Activated CD4-positive, alpha-beta T cell treated with anti-CD3 and anti-CD28 coated beads for 24 hours (primary cell): ENCODE measurements around the gene PMVK.
"Not testable (repeated sequence)": the region's sequence is repeated elsewhere in the genome, so short reads cannot be mapped to it uniquely, and the experiment has no call there.

Experiments used
- DNase-seq, 2 donors: peaks; one replicate each; pipeline ENCODE4 v3.0.0-alpha.2; 2020; ENCODE audit warnings: low read depth in 2 of 2

PMVK gene

DNA sequence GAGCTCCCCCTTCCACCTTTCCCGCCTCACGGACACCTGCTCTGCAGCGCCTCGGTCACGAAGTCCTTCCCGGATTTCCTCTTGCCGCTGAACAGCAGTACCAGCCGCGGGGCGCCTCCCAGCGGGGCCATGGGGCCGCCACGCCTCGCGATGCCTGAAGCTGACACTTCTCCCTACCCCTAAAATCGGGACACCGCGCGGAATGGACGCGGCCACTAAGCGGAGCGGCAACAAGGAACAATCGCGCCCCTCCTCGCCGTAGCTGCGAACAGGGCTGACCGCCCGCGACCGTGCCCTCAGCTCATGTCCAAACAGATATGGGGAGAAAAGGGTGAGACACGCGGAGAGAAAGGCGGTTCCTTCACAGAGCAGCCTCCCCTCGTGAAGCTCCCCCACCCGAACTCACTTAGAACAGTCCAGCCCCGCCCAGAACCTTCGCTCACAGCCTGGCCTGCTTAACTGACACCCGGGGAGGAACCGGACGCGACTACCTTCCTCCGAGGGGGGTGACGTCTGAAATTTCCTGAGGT lies at the start of gene PMVK:
TSS of gene PMVK (minus strand) at position 165 of the 530 bp plus-strand sequence. CDS start at position 131, 34 bp downstream.
- DNase-seq: peak; percentile 90 to 93

DNA sequence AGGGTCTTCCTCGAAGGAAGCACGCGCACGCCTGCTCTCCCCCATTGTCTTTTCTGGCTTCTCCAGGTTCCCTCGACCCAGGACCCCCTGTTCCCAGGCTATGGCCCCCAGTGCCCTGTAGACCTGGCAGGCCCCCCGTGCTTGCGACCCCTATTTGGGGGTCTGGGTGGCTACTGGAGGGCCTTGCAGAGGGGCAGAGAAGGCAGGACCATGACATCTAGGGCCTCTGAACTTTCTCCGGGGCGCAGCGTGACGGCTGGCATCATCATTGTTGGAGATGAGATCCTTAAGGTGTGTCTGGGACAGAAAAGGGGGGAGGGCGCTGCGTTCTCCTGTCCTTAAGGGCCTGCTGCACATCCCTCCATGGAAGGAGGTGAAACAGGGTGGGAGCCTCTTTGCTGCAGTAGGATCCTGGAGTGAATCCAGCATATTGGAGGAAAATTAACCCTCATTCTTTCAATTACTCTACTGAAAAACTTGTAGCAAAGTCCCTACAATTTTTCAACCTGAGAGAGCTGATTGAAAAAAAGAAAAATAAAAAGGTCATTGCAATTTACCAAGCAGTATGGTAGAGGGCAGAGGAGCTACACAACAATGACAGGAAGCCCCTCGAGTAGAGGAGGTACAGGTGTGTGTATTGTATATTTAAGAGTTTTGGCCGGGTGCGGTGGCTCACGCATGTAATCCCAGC lies 47.4 kb upstream of the PMVK start:
- DNase-seq: no peak

DNA sequence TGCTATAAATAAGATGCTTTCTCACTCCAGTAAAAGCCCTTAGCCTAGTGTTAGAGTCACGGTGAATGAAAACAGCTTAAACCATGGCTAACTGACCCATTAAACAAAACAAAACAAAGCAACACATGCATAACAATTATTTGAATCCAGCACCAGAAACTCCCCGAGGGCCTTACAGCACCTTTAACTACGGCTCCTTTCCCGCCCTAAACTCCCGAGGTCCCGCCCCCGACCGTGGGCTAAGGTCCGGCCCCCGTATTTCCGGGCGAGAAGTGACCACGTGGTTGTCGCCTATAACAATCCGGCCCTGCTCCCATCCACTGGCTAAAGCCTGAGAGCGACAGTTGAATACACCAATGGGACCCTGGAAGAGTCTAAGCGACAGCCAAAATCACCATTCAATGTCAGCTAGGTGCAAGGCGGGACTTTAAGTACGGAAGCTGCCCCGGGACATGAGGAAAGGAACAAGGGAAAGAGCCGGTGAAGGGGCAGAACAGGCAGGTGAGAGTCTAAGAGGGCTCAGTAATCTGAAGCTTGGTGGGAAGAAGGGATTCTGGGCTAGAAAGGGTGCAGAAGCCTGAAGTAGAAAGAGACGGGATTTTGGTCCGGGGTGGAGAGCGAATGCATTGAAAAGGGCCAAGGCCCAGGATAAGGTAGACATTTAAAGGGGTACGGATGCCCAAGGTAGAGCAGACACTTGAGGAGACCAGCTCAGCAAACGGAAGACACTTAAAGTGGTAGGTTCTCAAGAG lies 46.6 kb upstream of the PMVK start, which contains the start of gene FLAD1:
TSS of gene FLAD1 (plus strand) at position 448 of the 752 bp plus-strand sequence. CDS start 351 bp downstream, outside the sequence.
- peak; percentile 91 to 95 for DNase-seq

DNA sequence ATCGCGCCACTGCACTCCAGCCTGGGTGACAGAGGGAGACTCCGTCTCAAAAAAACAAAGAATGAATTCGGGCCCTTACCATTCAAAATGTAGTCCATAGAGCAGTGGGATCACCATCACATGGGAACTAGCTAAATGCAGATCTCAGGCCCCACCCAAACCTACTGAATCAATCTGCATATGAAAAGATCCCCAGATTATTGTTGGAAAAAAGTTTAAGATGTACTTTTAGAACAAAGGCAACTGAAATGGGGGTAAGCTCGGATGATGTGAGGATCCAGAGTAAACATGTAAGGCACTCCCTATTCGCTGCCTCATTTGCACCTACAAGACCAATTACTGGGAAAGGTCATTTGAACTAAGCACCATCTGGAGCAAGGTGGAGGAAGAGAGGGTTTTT lies 45.8 kb upstream of the PMVK start:
- DNase-seq: no peak

DNA sequence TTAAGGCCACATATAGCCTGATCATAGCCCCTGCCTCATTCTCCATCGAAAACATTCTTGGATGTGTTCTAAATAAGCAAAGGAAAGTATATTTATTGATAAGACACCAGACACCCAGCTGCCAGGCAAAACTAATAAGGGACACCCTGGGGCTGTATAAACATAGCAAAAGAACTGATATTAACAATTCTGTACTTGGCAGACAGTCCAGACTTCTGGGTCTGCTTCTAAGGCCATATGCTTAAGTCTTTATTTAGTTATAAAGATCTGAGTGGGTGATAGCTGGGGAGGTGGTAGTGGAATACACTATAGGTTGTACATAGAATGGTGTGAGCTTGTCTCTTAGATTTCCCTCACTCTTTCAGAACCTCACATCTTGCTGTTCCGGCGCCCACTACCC lies 41.8 kb upstream of the PMVK start:
- DNase-seq: no peak

DNA sequence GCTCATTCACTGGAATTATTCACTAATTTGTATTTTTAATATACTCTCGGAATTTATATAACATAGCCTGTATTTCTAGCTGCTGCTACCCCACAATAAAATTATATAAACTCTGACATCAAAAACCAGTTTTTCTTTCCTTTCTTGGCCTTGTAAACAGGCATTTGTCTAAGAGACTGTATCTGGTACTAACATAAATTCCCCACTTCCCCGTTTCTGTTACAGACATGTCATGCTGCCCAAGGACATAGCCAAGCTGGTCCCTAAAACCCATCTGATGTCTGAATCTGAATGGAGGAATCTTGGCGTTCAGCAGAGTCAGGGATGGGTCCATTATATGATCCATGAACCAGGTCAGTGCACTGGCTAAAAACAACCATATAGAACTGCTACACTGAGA lies 41.2 kb upstream of the PMVK start:
- not testable (repeated sequence) for DNase-seq

DNA sequence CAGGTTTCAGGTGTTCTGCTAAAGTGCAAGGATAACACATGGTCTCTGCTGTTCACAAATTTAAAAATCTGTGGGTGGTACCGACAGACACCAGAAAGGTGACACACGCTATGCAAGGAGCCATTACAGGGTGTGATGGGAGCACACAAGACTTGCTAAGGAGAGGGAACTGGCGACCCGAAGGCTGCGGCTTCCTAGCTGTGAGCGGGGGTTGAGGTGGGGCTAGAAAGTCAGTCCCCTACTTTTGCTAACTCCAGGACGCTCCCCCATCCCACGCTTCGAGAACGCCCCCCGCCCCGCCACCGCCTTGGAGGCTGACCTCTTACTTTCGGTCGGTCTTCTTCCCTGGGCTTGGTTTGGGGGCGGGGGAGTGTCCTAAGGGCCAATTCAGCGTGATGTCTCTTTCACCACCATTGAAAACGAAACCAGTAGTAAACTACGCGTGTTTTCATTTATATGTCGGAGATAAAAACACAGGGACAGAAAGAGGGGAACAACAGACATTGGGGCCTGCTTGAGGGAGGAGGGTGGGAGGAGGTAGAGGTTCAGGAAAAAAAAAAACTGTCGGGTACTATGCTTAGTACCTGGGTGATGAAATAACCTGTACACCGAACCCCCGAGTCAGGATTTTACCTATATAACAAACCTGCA lies 39.0 kb upstream of the PMVK start:
- no peak for DNase-seq

DNA sequence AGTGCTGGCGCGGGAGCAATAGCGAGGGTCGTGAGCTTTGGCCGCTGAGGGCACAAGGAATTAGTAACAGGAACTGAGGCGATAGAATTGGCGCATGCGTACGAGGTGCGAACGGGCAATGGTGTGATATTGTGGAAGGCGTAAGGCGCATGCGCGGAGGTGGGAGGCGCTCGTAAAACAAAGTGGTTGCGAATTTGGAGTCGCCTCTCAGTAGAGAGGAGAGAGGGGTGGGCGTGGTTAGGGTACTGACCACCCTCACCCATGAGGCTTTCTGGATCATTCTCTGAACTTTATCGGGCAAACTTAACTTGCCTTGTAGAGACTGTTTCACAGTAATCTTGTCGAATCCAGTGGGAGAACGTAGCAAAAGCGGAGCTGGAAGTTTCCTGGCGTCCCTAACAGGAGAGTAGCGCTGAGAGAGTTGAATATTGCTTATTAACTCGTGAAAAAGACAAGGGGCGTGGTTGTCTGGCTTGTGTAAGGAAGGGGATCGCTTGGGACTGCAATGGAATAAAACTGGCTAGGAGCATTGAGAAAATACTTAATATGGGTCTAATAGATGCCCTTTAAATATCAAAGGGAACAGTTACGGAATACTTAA lies 38.4 kb upstream of the PMVK start:
- DNase-seq: peak; percentile 83 to 94

DNA sequence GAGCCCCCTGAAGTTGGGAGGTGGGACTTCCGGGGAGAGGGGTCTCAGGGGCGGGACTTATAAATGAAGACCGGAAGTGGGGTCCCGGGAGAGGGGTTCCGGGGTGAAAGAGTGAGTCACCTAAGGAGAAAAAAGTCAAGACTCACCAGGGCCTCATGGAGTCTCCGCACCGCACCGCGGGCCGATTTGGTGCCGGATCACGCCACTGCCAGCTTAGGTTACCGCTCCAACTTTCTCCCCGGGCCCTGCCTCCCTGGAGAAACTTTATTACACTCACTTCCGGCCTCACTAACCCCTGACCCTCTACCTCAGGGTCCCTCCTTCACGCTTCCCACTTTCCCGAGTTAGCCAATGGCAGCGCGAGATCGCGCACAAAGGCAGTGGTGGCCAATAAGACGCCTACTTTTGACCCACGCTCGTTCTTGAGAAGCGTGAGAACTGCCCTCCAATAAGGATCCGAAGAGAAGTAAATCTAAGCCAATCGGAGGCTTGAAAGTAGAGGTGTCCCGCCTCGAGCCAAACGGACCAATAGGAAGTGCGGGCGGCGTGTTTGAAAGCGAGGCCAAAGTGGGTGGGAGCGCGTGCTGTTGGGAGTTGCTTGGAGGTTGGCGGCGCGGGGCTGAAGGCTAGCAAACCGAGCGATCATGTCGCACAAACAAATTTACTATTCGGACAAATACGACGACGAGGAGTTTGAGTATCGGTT lies 37.7 kb upstream of the PMVK start, which contains the start of gene CKS1B:
TSS of gene CKS1B (plus strand) at position 580 of the 706 bp plus-strand sequence. CDS start at position 645, 65 bp downstream.
- DNase-seq: peak; percentile 90 to 92

DNA sequence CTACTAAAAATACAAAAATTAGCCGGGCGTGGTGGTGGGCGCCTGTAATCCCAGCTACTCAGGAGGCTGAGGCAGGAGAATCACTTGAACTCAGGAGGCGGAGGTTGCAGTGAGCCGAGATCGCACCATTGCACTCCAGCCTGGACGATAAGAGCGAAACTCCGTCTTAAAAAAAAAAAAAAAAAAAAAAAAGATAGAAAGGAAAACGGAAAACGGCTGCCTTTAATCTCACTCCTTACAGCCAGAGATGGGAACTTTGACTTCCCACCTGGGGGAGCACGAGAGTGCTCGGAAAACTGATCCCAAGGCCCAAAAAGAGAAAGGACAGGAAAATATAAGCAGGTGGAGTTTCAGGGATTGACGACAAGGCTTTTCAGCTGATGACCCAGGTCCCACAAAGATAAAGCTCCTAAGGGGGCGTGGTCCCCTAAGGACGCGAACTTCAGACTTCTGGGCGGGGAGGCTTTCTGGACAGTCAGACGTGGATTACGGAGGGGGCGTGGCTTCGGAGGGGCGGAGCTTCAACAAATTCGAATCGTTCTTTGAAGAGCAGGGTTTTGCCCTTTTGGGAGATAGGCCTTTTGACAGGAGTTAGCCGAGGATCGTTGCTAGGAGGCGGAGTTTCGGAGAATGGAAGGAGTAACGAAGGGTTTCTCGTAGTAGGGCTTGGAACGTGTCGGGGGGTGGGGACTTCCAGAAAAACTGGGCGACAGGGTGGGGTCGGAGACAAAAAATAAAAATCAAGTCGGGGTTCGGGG lies 37.0 kb upstream of the PMVK start:
- DNase-seq: peak; percentile 89 to 97

DNA sequence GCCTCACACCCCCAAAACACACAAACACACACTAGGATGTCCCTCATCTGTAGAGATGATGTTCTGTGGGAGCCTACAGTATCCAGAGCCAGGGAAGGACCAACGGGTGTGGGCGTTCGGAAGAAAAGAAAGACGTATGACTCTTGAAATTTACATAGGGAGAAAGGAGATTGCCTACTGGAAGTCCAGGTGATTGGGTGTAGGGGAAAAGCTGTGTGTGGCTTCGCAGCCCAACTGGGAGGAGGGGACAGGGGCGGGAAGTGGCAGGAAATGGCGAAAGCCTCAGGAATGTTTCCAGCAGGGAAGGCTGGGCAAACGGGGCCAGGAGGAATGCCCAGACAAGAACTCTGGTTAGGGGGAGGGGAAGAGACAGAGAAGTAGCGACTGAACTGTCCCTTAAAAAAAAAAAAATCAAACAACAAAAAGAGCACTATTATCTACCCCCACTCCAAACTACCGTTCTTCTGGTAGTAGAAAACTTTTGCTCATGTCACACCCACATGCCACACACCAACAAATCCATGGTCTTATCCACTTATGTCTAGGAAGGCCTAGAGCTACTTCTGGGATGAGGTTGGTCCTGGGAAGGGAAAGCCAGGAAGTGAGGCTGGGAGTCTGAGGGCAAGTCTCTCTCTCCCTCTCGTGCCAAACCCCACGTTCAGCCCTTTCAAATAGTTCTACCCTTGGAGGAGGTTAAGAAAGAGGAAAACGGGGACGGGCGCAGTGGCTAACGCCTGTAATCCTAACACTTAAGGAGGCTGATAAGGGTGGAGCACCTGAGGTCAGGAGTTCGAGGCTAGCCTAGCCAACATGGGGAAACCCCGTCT lies 36.2 kb upstream of the PMVK start:
- no peak for DNase-seq

DNA sequence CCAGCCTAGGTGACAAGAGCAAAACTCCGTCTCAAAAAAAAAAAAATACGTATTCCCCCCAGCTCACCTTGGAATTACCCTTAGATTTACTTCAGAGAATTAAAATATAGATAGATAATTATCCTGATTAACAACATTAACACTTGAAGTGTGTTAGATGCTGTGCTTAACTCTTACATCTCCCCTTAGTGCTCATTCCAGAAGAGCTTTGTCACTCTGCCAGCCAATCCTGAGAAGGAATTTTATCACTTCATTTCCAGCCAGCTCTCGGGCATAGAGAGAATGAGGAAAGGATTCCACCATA lies 35.6 kb upstream of the PMVK start:
- DNase-seq: no peak

DNA sequence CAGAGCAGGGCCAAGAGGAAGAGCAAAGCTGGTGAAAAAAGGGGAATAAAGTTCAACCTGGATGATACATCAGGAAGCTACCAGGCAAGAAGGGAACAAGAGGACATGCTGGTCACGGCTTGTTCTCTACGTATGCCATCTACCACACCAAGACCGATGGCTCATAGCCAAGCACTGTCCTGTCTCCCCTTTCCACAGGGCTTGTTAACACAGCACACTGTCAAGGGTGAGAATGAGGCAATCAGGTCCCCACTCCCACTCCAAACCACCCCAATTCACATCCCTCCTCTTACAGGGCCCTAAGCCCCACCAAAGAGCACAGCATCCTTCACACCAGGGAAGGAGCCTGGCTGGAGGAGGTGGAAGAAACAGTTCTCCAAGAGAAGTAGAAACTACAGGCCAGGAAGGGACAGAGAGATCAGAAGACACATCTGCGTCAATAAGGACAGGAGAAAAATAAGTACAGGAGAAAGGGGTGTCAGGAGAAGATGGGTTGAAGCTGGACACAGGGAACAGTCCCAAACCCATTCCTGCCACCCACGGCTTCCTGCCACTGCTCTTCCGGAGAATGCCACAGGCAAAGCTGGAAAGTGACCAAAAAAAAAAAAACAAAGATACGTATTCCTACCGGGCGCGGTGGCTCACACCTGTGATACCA lies 35.0 kb upstream of the PMVK start:
- DNase-seq: no peak

DNA sequence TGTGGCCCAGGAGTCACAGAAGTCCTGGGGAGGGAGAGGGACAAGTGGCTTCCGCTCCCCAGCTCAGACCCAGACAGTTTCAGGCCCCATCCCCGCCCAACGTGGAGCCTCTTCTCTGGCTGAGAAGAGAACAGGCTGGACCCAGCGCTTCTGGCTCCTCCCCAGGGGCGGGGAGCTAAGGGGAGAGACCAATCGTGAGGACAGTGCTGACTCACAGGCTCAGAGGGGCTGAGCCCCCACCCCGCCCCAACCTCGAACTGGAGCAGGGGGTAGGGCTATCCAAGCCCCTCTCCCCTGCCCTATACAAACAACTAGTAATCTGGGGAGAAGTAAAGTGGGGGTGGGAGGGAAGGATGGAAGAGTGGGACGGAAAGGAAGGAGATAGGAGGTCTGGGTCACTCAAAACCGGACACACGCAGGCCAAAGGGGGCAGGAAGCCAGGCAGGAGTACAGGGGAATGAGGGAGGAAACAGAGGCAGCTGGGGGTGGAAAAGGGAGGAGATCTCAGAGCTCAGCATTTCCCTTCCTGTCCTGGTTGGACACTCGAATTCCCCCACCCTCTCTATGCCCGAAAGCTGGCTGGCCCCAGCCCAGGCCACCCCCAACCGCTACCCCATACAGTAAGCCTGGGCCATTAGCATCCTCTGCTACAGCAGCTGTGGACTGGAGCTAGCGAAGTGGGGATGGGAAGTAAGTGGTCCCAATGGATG lies 34.3 kb upstream of the PMVK start, which contains the start of gene SHC1:
TSS of gene SHC1 (minus strand) at position 117 of the 710 bp plus-strand sequence. CDS start 221 bp downstream, outside the sequence.
- peak in 1 of 2 donors; percentile 38 for DNase-seq

DNA sequence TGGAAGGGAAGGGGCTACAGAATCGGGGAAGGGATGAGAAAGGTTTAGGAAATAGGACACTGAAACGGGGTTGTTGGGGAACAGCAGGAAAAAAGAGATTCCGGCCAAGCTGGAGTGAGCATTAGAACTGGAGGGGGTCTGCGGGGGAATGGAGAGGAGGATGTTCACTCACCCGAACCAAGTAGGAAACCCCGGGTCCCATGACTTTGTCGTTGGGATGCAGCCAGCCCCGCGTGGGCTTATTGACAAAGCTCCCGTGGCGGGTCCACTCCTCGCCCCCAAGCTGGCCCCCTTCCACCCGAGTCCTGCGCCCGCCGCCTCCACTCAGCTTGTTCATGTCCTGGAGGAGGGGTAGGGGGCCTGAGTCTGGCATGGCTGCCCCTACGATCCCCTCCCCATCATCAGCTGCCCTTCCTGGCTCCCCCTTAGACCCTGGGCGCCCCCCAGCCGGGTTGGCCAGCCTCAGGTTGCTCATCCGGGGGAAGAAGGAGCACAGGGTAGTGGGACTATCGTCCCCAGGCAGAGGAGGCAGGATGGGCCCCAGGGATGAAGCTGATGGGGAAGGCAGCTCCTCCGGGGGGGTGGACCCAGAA lies 33.4 kb upstream of the PMVK start:
- DNase-seq: no peak

DNA sequence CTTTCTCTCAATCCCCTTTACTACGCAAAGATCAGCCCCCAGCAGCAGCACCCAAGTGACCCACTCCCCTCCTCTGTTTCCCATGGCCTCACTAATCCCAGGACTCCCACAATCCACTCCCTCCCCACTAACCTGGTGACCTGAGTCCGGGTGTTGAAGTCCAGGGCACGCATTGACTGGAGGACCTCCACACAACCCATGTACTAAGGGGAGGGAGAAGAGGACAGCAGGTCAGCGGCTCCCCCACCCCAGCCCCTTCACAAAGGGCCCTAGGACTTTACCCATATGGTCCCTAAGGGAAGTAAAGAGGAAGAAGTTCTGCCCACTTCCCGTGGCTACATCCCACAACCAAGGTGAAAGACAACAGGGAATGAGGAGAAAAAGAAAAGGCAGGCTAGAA lies 32.7 kb upstream of the PMVK start:
- no peak for DNase-seq

DNA sequence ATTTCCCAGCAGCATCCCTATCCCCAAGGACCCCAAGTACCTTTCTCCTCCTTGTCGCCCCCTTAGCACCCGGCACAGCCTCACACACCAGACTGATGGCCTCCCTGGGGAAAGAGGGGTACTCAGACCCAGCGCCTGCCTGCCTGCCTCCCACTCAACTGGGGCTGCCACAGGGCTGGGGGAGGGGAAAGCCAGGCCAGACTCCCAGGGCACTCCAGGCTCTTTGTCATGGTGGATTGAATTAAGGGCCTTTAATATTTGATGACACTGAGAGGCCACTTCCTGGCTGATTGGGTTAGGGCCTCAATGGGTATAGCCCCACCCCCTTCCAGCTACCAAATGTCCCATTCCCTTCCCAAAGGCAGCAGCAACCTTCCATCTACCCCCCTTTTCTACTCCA lies 32.2 kb upstream of the PMVK start:
- DNase-seq: no peak

DNA sequence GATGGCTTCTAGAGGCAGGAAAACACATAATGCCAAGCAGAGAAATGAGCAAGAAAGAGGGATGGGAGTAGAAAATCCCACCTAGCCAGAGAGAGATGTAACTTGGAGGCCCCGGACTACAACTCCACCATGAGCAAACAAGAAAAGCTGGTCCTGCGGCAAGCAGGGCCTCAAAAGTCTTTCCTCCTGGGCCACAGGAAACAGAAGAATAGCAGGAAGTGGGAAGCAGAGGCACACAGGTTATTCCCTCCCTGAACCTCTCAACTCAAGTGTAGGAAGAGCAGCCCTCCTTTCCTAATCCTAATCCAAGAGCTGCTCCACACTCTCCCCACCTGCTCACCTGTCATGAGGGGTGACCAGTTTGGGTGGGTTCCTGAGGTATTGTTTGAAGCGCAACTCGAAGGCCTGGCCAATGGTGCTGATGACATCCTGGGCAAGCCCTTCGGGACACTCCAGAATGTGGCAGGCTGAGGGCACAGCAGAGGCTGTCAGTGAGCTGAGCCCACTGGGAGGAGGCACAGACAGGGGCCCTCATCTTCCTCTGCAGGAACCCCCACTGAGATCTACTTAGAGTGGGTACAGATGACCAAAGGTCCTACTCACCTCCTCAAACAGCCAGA lies 30.9 kb upstream of the PMVK start:
- DNase-seq: no peak
